ENCODE measurements around the gene NOLC1. TPM values are rescaled to one million over a fixed set of nuclear protein-coding genes. Genes with fewer than 3 reads are reported as not detected.
A peak's percentile ranks its signal among the peaks of the same experiment; 100 is the strongest.

The NOLC1 gene
- total and polyA plus RNA-seq, 10 of the 15 experiments (the other 5 are each of a cell fraction or from before 2014, with no cell fraction given), result 91.7 to 244 (median 128) TPM

- TF ChIP-seq EGR1 (IDR thresholded peaks at IDR 0.05; ENCODE audit: borderline replicate concordance in 1 of 2, low read depth in 2 of 2, low read length in 2 of 2) (no peak), CEBPZ (IDR thresholded peaks at IDR 0.05; ENCODE audit: low read depth, low read length) (no peak; the same call in 1 of the 2 replicates), IRF3 (IDR thresholded peaks at IDR 0.05) (no peak), STAT3 (IDR thresholded peaks at IDR 0.05; ENCODE audit: low read depth, low read length) (no peak), CREB1 (IDR thresholded peaks at IDR 0.05; ENCODE audit: low read depth) (peak; percentile 99), HDGF (IDR thresholded peaks at IDR 0.05) (0 out of 2 replicates have a peak, but pooled peaks have one; percentile 59), PBX3 (IDR thresholded peaks at IDR 0.05; ENCODE audit: insufficient replicate concordance, low read depth, low read length) (no peak), IRF4 (IDR thresholded peaks at IDR 0.05; ENCODE audit: low read depth, low read length) (0 out of 2 replicates have a peak, but pooled peaks have one; percentile 15), PAX5 (IDR thresholded peaks at IDR 0.05; ENCODE audit: borderline replicate concordance, low read depth, low read length) (no peak), ASH2L (IDR thresholded peaks at IDR 0.05; ENCODE audit: borderline replicate concordance, low read depth) (no peak), NR2C2 (IDR thresholded peaks at IDR 0.05; ENCODE audit: borderline replicate concordance, control insufficient read depth, insufficient read length, low read depth) (no peak), IKZF2 (IDR thresholded peaks at IDR 0.05) (peak; percentile 38 to 40; a peak in 2 of 4 replicates), YBX1 (IDR thresholded peaks at IDR 0.05) (no peak), ZNF24 (IDR thresholded peaks at IDR 0.05) (no peak), MAX (IDR thresholded peaks at IDR 0.05; ENCODE audit: low read depth, low read length) (peak; percentile 94), RELA (IDR thresholded peaks at IDR 0.05; ENCODE audit: borderline replicate concordance, partially characterized antibody) (peak; percentile 92), MTA2 (IDR thresholded peaks at IDR 0.05; ENCODE audit: low read depth) (0 out of 2 replicates have a peak, but pooled peaks have one; percentile 31), SP1 (IDR thresholded peaks at IDR 0.05; ENCODE audit: low read depth, low read length) (peak; percentile 94), RAD51 (IDR thresholded peaks at IDR 0.05) (peak; percentile 23; the same call in 1 of the 2 replicates), E2F8 (IDR thresholded peaks at IDR 0.05; ENCODE audit: low read depth, partially characterized antibody) (peak; percentile 100), HDAC2 (IDR thresholded peaks at IDR 0.05) (no peak), ZZZ3 (IDR thresholded peaks at IDR 0.05; ENCODE audit: control insufficient read depth, insufficient read length, low read depth) (no peak)
Observed at GRCh38 chr10:102151774-102152544, at the start of gene NOLC1 (continued).
